Left forelimb (tissue), 1 donor: Measurements from ENCODE around the gene PTPRG.

Experiments
- DNase-seq: peaks from one replicate; pipeline ENCODE4 v3.0.0-alpha.2; 2018; ENCODE audit warnings: low spot score

PTPRG gene

GRCh38 chr3:61650719-61651410 is 89.5 kb downstream of the PTPRG start:
- no peak for DNase-seq

- DNase-seq: no peak
Observed at GRCh38 chr3:61657689-61658088, 96.3 kb downstream of the PTPRG start.

GRCh38 chr3:61662861-61663260 is 101.5 kb downstream of the PTPRG start:
- no peak for DNase-seq

- DNase-seq: no peak
Observed at GRCh38 chr3:61663356-61664104, 102.2 kb downstream of the PTPRG start.

- no peak for DNase-seq
Observed at GRCh38 chr3:61664105-61664482, 102.7 kb downstream of the PTPRG start.

- DNase-seq: no peak
Observed at GRCh38 chr3:61665121-61665520, 103.8 kb downstream of the PTPRG start.

- DNase-seq: no peak
Observed at GRCh38 chr3:61665987-61666386, 104.6 kb downstream of the PTPRG start.

GRCh38 chr3:61666615-61667330 is 105.4 kb downstream of the PTPRG start:
- DNase-seq: no peak

GRCh38 chr3:61667383-61667782 is 106.0 kb downstream of the PTPRG start:
- no peak for DNase-seq

- no peak for DNase-seq
Observed at GRCh38 chr3:61667814-61668213, 106.4 kb downstream of the PTPRG start.

GRCh38 chr3:61668317-61668864 is 107.0 kb downstream of the PTPRG start:
- DNase-seq: no peak

- no peak for DNase-seq
Observed at GRCh38 chr3:61669203-61669602, 107.8 kb downstream of the PTPRG start.

GRCh38 chr3:61669668-61670299 is 108.4 kb downstream of the PTPRG start:
- no peak for DNase-seq

- DNase-seq: no peak
Observed at GRCh38 chr3:61673651-61674050, 112.3 kb downstream of the PTPRG start.

- DNase-seq: no peak
Observed at GRCh38 chr3:61674596-61674995, 113.2 kb downstream of the PTPRG start.

GRCh38 chr3:61679026-61679425 is 117.7 kb downstream of the PTPRG start:
- no peak for DNase-seq

- DNase-seq: no peak
Observed at GRCh38 chr3:61680617-61681016, 119.2 kb downstream of the PTPRG start.

GRCh38 chr3:61681636-61682035 is 120.3 kb downstream of the PTPRG start:
- no peak for DNase-seq

- DNase-seq: no peak
Observed at GRCh38 chr3:61682671-61683548, 121.5 kb downstream of the PTPRG start.

GRCh38 chr3:61683549-61684236 is 122.3 kb downstream of the PTPRG start:
- DNase-seq: no peak

- DNase-seq: no peak
Observed at GRCh38 chr3:61684386-61684785, 123.0 kb downstream of the PTPRG start.
